GM12878 (cell line): Measurements from ENCODE around the gene RFPL2.

Experiments
- EGR1 ChIP-seq, 2 experiments: IDR thresholded peaks; 1 replicate in 1 of 2; 2 replicates in 1 of 2; pipeline ENCODE4 v1.6.1; 2011 to 2012; ENCODE audit warnings: low read depth in 2 of 2, low read length in 2 of 2, borderline replicate concordance in 1 of 2, mild to moderate bottlenecking in 1 of 2, moderate library complexity in 1 of 2
- EZH2 ChIP-seq: IDR thresholded peaks from 2 replicates; pipeline ENCODE4 v1.6.1; 2012; ENCODE audit warnings: low read depth, mild to moderate bottlenecking, control low read depth, inconsistent platforms, low read length, borderline replicate concordance; ENCODE audit not compliant: control insufficient read depth
- SRF ChIP-seq, 2 experiments: IDR thresholded peaks; 2 replicates each; pipeline ENCODE4 v1.6.1; 2011; ENCODE audit warnings: low read depth in 2 of 2, low read length in 2 of 2, mild to moderate bottlenecking in 1 of 2, moderate library complexity in 1 of 2
- TF ChIP-seq, protein P1 (sequence below), 3 experiments: IDR thresholded peaks in 2 of 3; conservative IDR thresholded peaks in 1 of 3; 2 replicates each; pipeline ENCODE4 v1.5.1; 2011; ENCODE audit warnings: low read depth in 3 of 3, low read length in 3 of 3, mild to moderate bottlenecking in 3 of 3, control low read depth in 2 of 3, moderate library complexity in 2 of 3, inconsistent platforms in 1 of 3, mixed read lengths in 1 of 3; ENCODE audit not compliant: control insufficient read depth in 2 of 3, insufficient read depth in 1 of 3; ENCODE audit errors: extremely low read depth in 1 of 3

DNA sequence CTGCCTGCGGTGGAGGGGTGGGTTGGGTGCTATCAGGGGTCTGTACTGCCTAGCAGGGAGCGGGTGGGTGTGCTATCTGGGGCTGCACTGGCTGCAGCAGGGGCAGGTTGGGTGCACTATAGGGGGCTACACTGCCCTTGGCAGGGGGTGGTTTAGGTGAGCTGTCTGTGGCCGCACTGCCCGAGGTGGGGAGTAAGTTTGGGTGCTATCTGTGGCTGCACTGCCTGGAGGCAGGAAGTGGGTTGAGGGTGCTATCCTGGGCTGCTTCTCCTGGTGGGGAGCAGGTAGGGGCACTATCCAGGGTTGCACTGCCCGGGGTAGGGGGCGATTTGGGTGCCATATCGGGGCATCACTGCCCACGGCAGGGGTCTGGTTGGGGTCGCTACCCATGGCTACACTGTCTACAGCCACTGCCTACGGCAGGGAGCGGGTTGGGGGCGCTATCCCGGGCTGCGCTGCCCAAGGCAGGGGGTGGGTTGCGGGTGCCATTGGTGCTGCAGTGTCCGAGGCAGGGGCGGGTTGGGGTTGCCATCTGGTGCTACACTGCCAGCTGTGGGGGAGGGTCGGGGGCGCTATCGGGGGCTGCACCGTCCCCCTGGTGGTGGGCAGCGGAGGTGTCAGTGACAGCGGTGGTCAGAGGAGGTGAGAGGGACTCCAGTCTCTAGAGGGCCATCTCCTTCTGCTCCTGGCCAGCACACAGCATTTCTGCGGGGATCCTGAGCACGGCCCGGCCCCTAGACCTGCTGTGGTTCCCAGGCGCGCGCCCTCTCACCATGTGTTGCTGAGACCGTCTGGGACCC is 1.3 kb upstream of the RFPL2 start:
- TF ChIP-seq, protein P1, sequence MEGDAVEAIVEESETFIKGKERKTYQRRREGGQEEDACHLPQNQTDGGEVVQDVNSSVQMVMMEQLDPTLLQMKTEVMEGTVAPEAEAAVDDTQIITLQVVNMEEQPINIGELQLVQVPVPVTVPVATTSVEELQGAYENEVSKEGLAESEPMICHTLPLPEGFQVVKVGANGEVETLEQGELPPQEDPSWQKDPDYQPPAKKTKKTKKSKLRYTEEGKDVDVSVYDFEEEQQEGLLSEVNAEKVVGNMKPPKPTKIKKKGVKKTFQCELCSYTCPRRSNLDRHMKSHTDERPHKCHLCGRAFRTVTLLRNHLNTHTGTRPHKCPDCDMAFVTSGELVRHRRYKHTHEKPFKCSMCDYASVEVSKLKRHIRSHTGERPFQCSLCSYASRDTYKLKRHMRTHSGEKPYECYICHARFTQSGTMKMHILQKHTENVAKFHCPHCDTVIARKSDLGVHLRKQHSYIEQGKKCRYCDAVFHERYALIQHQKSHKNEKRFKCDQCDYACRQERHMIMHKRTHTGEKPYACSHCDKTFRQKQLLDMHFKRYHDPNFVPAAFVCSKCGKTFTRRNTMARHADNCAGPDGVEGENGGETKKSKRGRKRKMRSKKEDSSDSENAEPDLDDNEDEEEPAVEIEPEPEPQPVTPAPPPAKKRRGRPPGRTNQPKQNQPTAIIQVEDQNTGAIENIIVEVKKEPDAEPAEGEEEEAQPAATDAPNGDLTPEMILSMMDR (IDR thresholded peaks at IDR 0.05 in 2 of 3, conservative IDR thresholded peaks at IDR 0.05 in 1 of 3; ENCODE audit: control insufficient read depth in 2 of 3, extremely low read depth in 1 of 3, insufficient read depth in 1 of 3, low read depth in 3 of 3, low read length in 3 of 3) = no peak
- TF ChIP-seq EGR1 (IDR thresholded peaks at IDR 0.05; ENCODE audit: borderline replicate concordance in 1 of 2, low read depth in 2 of 2, low read length in 2 of 2) (no peak), EZH2 (no peak), SRF (IDR thresholded peaks at IDR 0.05; ENCODE audit: low read depth in 2 of 2, low read length in 2 of 2) (no peak)
